ENCODE measurements around the gene KAT2A.

KAT2A gene

DNA sequence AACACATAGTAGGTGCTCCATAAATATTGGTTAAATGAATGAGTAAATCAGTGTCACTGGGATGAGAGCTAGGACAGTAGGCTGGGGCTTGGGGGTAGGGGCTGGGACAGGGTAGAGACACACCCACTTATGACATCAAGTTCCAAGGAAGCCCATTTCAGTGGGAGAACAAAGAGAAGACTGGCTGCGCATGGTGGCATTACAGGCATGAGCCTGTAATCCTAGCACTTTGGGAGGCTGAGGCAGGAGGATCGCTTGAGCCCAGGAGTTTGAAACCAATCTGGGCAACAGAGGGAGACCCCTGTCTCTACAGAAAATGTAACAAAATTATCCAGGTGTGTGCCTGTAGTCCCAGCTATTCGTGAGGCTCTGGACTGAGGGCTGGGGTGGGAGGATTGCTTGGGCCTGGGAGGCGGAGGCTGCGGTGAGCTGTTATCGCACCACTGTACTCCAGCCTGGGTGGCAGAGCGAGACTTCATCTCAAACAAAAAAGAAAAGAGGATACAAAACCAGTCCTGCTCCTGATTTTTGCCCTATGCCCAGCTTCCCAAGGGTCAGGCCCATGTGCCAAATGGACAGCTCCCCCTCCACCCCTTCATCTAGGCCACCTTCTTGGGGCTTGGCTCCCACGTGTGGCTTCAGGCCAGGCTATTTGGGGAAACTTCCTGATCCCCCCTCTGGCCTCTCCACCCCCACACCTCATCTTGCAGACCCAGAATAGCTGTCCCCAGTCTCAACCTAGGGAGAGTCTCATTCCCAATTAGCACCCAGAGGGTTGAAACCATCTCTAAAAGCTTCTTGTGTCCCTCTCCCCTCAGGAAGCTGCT lies 30.0 kb downstream of the KAT2A start:
- no peak for ATAC-seq

- no peak for ATAC-seq
Observed at GRCh38 chr17:42088736-42089135, 32.4 kb downstream of the KAT2A start.

- ATAC-seq = no peak
Observed at GRCh38 chr17:42087736-42088705, 33.1 kb downstream of the KAT2A start.

- ATAC-seq = no peak
Observed at GRCh38 chr17:42087042-42087701, 34.0 kb downstream of the KAT2A start.

GRCh38 chr17:42081516-42082129 lies 39.5 kb downstream of the KAT2A start:
- no peak for ATAC-seq

- no peak for ATAC-seq
Observed at GRCh38 chr17:42079541-42079940, 41.6 kb downstream of the KAT2A start.

DNA sequence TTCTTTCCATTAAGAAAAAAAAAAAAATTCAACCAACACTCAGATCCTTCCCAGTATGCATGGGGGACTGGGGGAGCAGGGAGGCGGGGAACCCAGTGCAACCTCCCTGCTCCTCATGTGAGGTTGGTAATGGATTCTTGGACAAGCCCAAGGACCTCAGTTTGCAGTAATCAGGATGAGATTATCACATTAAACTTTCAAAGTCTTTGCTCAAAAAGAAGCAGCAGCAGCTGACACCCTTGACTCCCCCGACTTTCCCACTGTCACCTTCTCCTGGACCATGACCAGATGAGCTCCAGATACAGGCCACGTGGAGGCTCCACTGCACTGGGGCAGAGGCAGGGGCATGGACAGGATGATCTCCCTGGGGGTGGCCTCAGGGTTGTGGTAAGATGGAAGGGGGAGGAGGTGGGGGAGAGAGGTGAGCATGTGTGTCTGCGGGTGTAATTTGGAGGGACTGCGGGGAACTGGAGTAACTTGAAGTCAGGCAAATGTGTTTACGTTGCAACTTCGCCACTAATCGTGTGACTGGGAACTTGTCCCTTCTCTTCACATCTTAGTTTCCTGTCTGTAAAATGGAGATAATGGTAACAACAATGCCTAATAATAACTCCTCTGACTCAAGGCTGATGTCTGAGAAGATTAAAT lies 42.6 kb downstream of the KAT2A start:
- no peak for ATAC-seq

DNA sequence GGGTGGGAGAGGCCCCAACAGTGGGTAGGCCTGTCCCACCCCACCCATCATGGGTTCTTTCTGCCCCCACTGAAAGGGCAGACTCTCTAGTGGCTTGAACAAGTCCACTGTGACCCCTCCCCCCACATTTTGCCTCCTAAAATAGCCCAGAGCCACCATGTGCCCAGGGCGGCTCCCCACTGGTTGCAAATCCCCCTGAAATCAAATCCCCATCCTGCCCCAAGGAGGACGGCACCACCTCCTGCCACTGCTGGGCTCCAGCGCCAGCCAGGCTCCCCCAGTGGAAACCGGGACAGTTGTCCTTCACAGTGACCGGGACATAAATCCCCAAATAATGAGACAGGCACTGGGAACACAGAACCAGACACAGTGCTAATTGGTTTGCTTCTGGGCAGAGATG lies 43.4 kb downstream of the KAT2A start:
- no peak for ATAC-seq

DNA sequence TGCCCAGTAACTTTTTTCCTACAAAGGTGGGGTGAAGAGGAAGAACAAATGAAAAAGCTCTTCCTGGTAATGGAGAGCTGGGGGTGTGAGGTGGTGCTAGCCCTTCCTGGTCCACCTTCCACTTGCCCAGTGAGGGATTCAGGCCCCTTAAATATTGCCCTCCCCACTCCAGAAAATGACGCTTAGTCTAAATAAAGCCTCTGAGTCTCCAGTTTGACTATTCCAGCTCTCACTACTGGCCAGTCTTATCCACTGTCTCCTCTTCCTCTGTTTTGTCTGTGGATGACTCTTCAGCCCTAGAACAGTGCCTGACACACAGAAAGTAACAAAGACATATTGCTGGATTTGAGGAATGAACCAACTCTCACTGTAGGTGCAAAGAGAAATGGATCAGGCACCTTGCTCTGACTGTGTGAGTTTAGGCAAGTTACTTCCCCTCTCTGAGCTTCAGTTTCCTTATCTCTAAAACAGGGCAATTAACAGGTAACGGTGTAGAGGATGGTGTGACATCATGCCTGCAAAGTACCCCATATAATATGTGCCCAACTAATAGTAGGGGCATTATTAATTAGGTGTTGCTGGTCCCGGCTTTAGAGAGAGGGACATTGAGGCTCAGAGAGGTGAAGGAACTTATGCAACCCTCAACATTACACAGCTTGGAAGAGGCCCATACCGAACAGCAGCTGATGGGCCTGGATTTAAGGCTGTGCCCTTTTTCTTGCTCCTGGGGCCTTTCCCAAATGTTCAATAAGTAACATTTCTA lies 44.2 kb downstream of the KAT2A start:
- no peak for ATAC-seq

- ATAC-seq = no peak
Observed at GRCh38 chr17:42075789-42076188, 45.4 kb downstream of the KAT2A start.

GRCh38 chr17:42072323-42073187 lies 48.6 kb downstream of the KAT2A start:
- peak; percentile 7 to 33 for ATAC-seq

GRCh38 chr17:42071810-42072209 lies 49.4 kb downstream of the KAT2A start:
- no peak for ATAC-seq

DNA sequence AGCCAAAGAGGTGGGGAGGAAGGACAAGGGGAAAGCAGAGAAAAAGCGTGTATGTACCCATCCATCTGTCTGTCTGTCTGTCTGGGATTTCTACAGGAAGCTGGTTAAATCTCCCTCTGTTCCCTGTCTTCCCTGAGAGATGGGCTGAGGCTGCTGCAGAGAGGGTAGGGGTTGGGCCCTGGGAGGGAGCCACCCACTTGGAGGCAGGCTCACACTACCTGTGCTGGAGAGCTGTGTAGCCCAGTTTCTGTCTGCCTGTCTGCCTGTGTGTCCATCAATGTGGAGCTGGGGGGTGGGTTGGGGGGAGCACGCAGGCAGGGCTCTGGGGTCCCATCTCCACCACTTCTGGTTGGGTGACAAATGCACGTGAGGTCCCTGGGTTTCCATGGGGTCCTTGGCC lies 52.2 kb downstream of the KAT2A start:
- ATAC-seq = no peak

- peak; percentile 47 to 52 for ATAC-seq
Observed at GRCh38 chr17:42067371-42068091, 53.6 kb downstream of the KAT2A start.

DNA sequence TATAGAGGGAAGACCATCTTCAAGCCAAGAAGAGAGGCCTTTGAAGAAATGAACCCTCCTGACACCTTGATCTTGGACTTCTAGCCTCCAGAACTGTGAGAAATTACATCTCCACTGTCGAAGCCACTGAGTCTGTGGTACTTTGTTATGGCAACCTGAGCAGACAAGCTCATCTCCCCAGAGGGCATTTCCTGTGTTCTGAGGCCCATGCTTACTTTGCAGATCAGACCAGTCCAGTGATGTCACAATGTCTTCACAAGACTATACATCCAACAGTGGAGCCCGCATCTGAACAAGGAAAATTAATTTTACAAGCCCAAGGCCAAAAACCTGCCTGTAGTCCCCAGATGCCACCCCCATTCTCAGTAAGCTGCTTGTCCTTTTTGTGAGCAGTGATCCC lies 56.0 kb downstream of the KAT2A start:
- ATAC-seq = no peak

Measured in activated CD4-positive, CD25-positive, alpha-beta regulatory T cell treated with anti-CD3 and anti-CD28 coated beads, Interleukin-2, amount 50 U/mL, for 24 hours (primary cell).